GM19324 (cell line): ENCODE data around the gene RNPS1.

Experiments used
- ATAC-seq: cut with Tn5 transposase; IDR thresholded peaks from one replicate; pipeline ENCODE4 v1.9.1; 2021; ENCODE audit warnings: mild to moderate bottlenecking, moderate library complexity; ENCODE audit not compliant: unreplicated experiment, low FRiP score

RNPS1 gene

GRCh38 chr16:2204416-2205103, 63.4 kb downstream of the RNPS1 start:
- ATAC-seq, result no peak
